H1 (cell line): ENCODE results near the gene RNF4. TPM values are rescaled to one million over a fixed set of nuclear protein-coding genes. Genes with fewer than 3 reads are reported as not detected.

Experiments used
- CTCF ChIA-PET: fragments of 300-600 bp; sonication (Branson Sonifier 250); formaldehyde crosslinking; loops from one replicate; lab custom pipeline; 2021; ENCODE audit not compliant: partially characterized antibody; lab: Charles Lee
- POLR2A ChIA-PET: fragments of 300-600 bp; sonication (Branson Sonifier 250); formaldehyde crosslinking; loops from one replicate; lab custom pipeline; 2021; ENCODE audit warnings: inconsistent platforms; ENCODE audit not compliant: partially characterized antibody; lab: Charles Lee
- DNase-seq, 2 experiments: peaks; one replicate each; pipeline versions ENCODE4 v3.0.0 to v3.0.0-alpha.2; 2010 to 2022; ENCODE audit warnings: low spot score in 2 of 2, low read depth in 1 of 2, mixed read lengths in 1 of 2
- FAIRE-seq: peaks from 2 replicates; lab custom pipeline; 2011; peaks lifted over from hg19 to GRCh38; lab: Jason Lieb, UNC
- H2AFZ ChIP-seq: 2 replicates; pipeline ENCODE4 v1.8.1; 2012; ENCODE audit warnings: low read length, inconsistent platforms
- H2AK5ac ChIP-seq: 2 replicates; pipeline ENCODE4 v1.6.1; 2013; ENCODE audit warnings: low read depth, low read length
- H2BK120ac ChIP-seq: replicated peaks from 2 replicates; pipeline ENCODE3; 2013; ENCODE audit warnings: low read depth, low read length, inconsistent platforms
- H2BK12ac ChIP-seq: 2 replicates; pipeline ENCODE4 v1.6.1; 2013; ENCODE audit warnings: low read depth, low read length
- H2BK15ac ChIP-seq: 2 replicates; pipeline ENCODE4 v1.6.1; 2013; ENCODE audit warnings: low read length
- H2BK20ac ChIP-seq: 2 replicates; pipeline ENCODE4 v1.6.1; 2013; ENCODE audit warnings: low read length
- H2BK5ac ChIP-seq: 2 replicates; pipeline ENCODE4 v1.6.1; 2013; ENCODE audit warnings: low read depth, low read length
- H3K14ac ChIP-seq: 2 replicates; pipeline ENCODE4 v1.6.1; 2013; ENCODE audit warnings: inconsistent platforms; ENCODE audit not compliant: insufficient read length
- H3K18ac ChIP-seq: 2 replicates; pipeline ENCODE4 v1.6.1; 2013; ENCODE audit warnings: low read length; ENCODE audit errors: extremely low read depth
- H3K23ac ChIP-seq: 2 replicates; pipeline ENCODE4 v1.6.1; 2013; ENCODE audit warnings: inconsistent platforms; ENCODE audit not compliant: insufficient read length
- H3K23me2 ChIP-seq: 2 replicates; pipeline ENCODE4 v1.6.1; 2013; ENCODE audit warnings: low read depth, low read length
- H3K27ac ChIP-seq: 2 replicates; pipeline ENCODE4 v1.6.1; 2011; ENCODE audit warnings: low read depth, low read length, inconsistent platforms
- H3K27me3 ChIP-seq, 4 experiments: replicated peaks in 1 of 4; 1 replicate in 1 of 4; 2 replicates in 3 of 4; pipeline versions ENCODE4 v1.6.1 to v1.8.1; 2011 to 2013; ENCODE audit warnings: low read length in 3 of 4, mild to moderate bottlenecking in 3 of 4, inconsistent platforms in 2 of 4, mixed read lengths in 2 of 4, moderate library complexity in 1 of 4; ENCODE audit not compliant: control insufficient read depth in 3 of 4, insufficient read depth in 3 of 4; ENCODE audit errors: extremely low read depth in 1 of 4
- H3K36me3 ChIP-seq, 4 experiments: 2 replicates each; pipeline versions ENCODE4 v1.6.1 to v1.8.1; 2011 to 2013; ENCODE audit warnings: mild to moderate bottlenecking in 4 of 4, low read length in 3 of 4, moderate library complexity in 2 of 4, control low read depth in 1 of 4, inconsistent platforms in 1 of 4; ENCODE audit not compliant: insufficient read depth in 4 of 4, control insufficient read depth in 2 of 4
- H3K4ac ChIP-seq: replicated peaks from 2 replicates; pipeline ENCODE3; 2013; ENCODE audit warnings: low read length, low read depth, mixed read lengths, inconsistent platforms; ENCODE audit not compliant: insufficient read length
- H3K4me1 ChIP-seq, 4 experiments: replicated peaks in 1 of 4; 1 replicate in 1 of 4; 2 replicates in 3 of 4; pipeline versions ENCODE4 v1.6.1 to v1.8.1; 2011 to 2013; ENCODE audit warnings: low read length in 3 of 4, inconsistent platforms in 2 of 4, mixed read lengths in 1 of 4; ENCODE audit not compliant: insufficient read depth in 4 of 4, control insufficient read depth in 3 of 4
- H3K4me2 ChIP-seq, 2 experiments: 2 replicates each; pipeline versions ENCODE4 v1.6.1 to v1.8.1; 2011 to 2013; ENCODE audit warnings: low read depth in 2 of 2, low read length in 2 of 2, control low read depth in 1 of 2, inconsistent platforms in 1 of 2, mild to moderate bottlenecking in 1 of 2; ENCODE audit not compliant: insufficient read depth in 1 of 2
- H3K4me3 ChIP-seq, 4 experiments: fragments of 200-600, 300-600 bp in 1 of 4; sonication (generic), shearing (Covaris generic), sonication (Bioruptor Twin) in 1 of 4; 2 replicates each; pipeline versions ENCODE4 v1.5.1 to v1.8.1; 2011 to 2016; ENCODE audit warnings: low read length in 4 of 4, low read depth in 3 of 4, control low read depth in 2 of 4, inconsistent platforms in 2 of 4, mild to moderate bottlenecking in 2 of 4, mixed read lengths in 1 of 4, moderate library complexity in 1 of 4; ENCODE audit not compliant: insufficient read depth in 2 of 4; ENCODE audit errors: extremely low read depth in 1 of 4
- H3K56ac ChIP-seq: replicated peaks from 2 replicates; pipeline ENCODE3; 2013; ENCODE audit warnings: low read depth, mild to moderate bottlenecking, mixed read lengths, low read length, inconsistent platforms; ENCODE audit not compliant: insufficient read length
- H3K79me1 ChIP-seq: 2 replicates; pipeline ENCODE4 v1.6.1; 2013; ENCODE audit warnings: low read depth, low read length, control low read depth
- H3K79me2 ChIP-seq, 2 experiments: 2 replicates each; pipeline versions ENCODE4 v1.6.1 to v1.8.1; 2012 to 2013; ENCODE audit warnings: low read length in 2 of 2, mild to moderate bottlenecking in 2 of 2, inconsistent platforms in 1 of 2; ENCODE audit not compliant: insufficient read depth in 2 of 2, control insufficient read depth in 1 of 2
- H3K9ac ChIP-seq, 4 experiments: replicated peaks in 1 of 4; 1 replicate in 1 of 4; 2 replicates in 3 of 4; pipeline versions ENCODE4 v1.6.1 to v1.8.1; 2011 to 2013; ENCODE audit warnings: low read depth in 3 of 4, low read length in 3 of 4, control low read depth in 2 of 4, mild to moderate bottlenecking in 2 of 4, moderate library complexity in 2 of 4, inconsistent platforms in 1 of 4; ENCODE audit errors: extremely low read depth in 1 of 4
- H3K9me3 ChIP-seq, 2 experiments: 2 replicates each; pipeline versions ENCODE4 v1.6.1 to v1.8.1; 2012 to 2013; ENCODE audit warnings: mild to moderate bottlenecking in 2 of 2, moderate library complexity in 2 of 2, control low read depth in 1 of 2, inconsistent platforms in 1 of 2, low read depth in 1 of 2, low read length in 1 of 2, mixed read lengths in 1 of 2; ENCODE audit not compliant: insufficient read depth in 2 of 2
- H4K20me1 ChIP-seq, 2 experiments: replicated peaks in 1 of 2; 2 replicates each; pipeline versions ENCODE3 to v1.8.1; 2011 to 2013; ENCODE audit warnings: inconsistent platforms in 2 of 2, low read length in 2 of 2, mild to moderate bottlenecking in 1 of 2; ENCODE audit not compliant: insufficient read depth in 2 of 2, control insufficient read depth in 1 of 2
- H4K5ac ChIP-seq: 2 replicates; pipeline ENCODE4 v1.6.1; 2013; ENCODE audit warnings: low read length, low read depth, mixed read lengths, inconsistent platforms; ENCODE audit not compliant: insufficient read length
- H4K8ac ChIP-seq: 2 replicates; pipeline ENCODE4 v1.8.0; 2013; ENCODE audit warnings: mild to moderate bottlenecking, moderate library complexity, low read length, inconsistent platforms; ENCODE audit not compliant: insufficient read depth; ENCODE audit errors: extremely low read depth
- H4K91ac ChIP-seq: replicated peaks from 2 replicates; pipeline ENCODE3; 2013; ENCODE audit warnings: low read length, mixed read lengths, inconsistent platforms; ENCODE audit not compliant: insufficient read length
- BRCA1 ChIP-seq: IDR thresholded peaks from 2 replicates; pipeline ENCODE4 v1.6.1; 2012; ENCODE audit warnings: low read depth, low read length, improper control_type of control experiment
- CEBPB ChIP-seq: IDR thresholded peaks from 2 replicates; pipeline ENCODE4 v1.6.1; 2012; ENCODE audit warnings: low read depth, low read length
- CHD1 ChIP-seq: IDR thresholded peaks from 2 replicates; pipeline ENCODE4 v1.6.1; 2012; ENCODE audit warnings: low read depth, low read length, improper control_type of control experiment
- EGR1 ChIP-seq: IDR thresholded peaks from 2 replicates; pipeline ENCODE4 v1.6.1; 2011; ENCODE audit warnings: low read depth, low read length, borderline replicate concordance
- EZH2 ChIP-seq: fragments of 200-600 bp; sonication (generic); IDR thresholded peaks from 2 replicates; pipeline ENCODE4 v1.7.1; 2012; ENCODE audit warnings: low read depth, mild to moderate bottlenecking, moderate library complexity, low read length, inconsistent platforms; ENCODE audit not compliant: severe bottlenecking
- GTF2F1 ChIP-seq: IDR thresholded peaks from 2 replicates; pipeline ENCODE4 v1.6.1; 2012; ENCODE audit warnings: low read depth, low read length, improper control_type of control experiment, borderline replicate concordance
- NANOG ChIP-seq: IDR thresholded peaks from 2 replicates; pipeline ENCODE4 v1.6.1; 2011; ENCODE audit warnings: low read length, low read depth, mild to moderate bottlenecking, inconsistent platforms; ENCODE audit not compliant: insufficient read depth, poor library complexity, severe bottlenecking
- POU5F1 ChIP-seq: IDR thresholded peaks from 2 replicates; pipeline ENCODE4 v1.6.1; 2011; ENCODE audit warnings: low read depth, mild to moderate bottlenecking, low read length, moderate library complexity
- RBBP5 ChIP-seq: IDR thresholded peaks from 2 replicates; pipeline ENCODE4 v1.7.1; 2012; ENCODE audit warnings: low read depth, mild to moderate bottlenecking, inconsistent platforms, low read length, moderate library complexity, borderline replicate concordance
- SP2 ChIP-seq: IDR thresholded peaks from 2 replicates; pipeline ENCODE4 v1.6.1; 2012; ENCODE audit warnings: mild to moderate bottlenecking, low read length, inconsistent platforms
- SRF ChIP-seq: IDR thresholded peaks from 2 replicates; pipeline ENCODE4 v1.6.1; 2011; ENCODE audit warnings: mild to moderate bottlenecking, low read depth, low read length, moderate library complexity
- TAF7 ChIP-seq: optimal IDR thresholded peaks from 2 replicates; pipeline ENCODE3; 2011; ENCODE audit warnings: low read depth, mild to moderate bottlenecking, inconsistent platforms, low read length, moderate library complexity, borderline replicate concordance
- TCF12 ChIP-seq: IDR thresholded peaks from 2 replicates; pipeline ENCODE4 v1.6.1; 2011; ENCODE audit warnings: low read depth, mild to moderate bottlenecking, low read length
- TEAD4 ChIP-seq: IDR thresholded peaks from 2 replicates; pipeline ENCODE4 v1.6.1; 2012; ENCODE audit warnings: low read depth, low read length, inconsistent platforms, mixed read lengths
- WGBS, 2 experiments: shearing (Covaris generic) in 1 of 2; methylation state at CpG; one replicate each; pipeline versions ENCODE4 v1.1.6 to v1.1.7; 2013 to 2015; ENCODE audit warnings: low lambda C conversion rate in 2 of 2, mixed read lengths in 2 of 2, inconsistent platforms in 1 of 2, low coverage in 1 of 2, missing lambda C conversion rate in 1 of 2; ENCODE audit not compliant: insufficient replicate concordance in 2 of 2, insufficient coverage in 1 of 2, insufficient read length in 1 of 2; ENCODE audit errors: extremely low coverage in 1 of 2, missing lambda C conversion rate in 1 of 2; 5-methylcytosine and 5-hydroxymethylcytosine counted together
- polyA plus RNA-seq, 7 experiments: library from polyadenylated mRNA; depleted of rRNA in 3 of 7; stranded (reverse) in 5 of 7; unstranded in 2 of 7; fragments of >200 nt in 5 of 7; fragments of 200-250 nt in 2 of 7; gene quantifications; 1 replicate in 5 of 7; 2 replicates in 1 of 7; 4 replicates in 1 of 7; pipeline versions ENCODE4 v1.2.1 to v1.2.3, GENCODE V29; 2011 to 2013; ENCODE audit warnings: missing spikeins in 2 of 7, mixed read lengths in 2 of 7
- total RNA-seq: library from RNA; stranded (reverse); fragmentation: NEBNext Ultra II Directional; extraction: Animal tissue kit (Norgen Biotek cat#: 25700); gene quantifications from 2 replicates; pipeline ENCODE4 v1.2.1, GENCODE V29; 2021

RNF4 gene
- total and polyA plus RNA-seq, 2 of the 8 experiments (the other 6 are each of a cell fraction or from before 2014, with no cell fraction given) = 68.2 to 78.9 TPM

DNA sequence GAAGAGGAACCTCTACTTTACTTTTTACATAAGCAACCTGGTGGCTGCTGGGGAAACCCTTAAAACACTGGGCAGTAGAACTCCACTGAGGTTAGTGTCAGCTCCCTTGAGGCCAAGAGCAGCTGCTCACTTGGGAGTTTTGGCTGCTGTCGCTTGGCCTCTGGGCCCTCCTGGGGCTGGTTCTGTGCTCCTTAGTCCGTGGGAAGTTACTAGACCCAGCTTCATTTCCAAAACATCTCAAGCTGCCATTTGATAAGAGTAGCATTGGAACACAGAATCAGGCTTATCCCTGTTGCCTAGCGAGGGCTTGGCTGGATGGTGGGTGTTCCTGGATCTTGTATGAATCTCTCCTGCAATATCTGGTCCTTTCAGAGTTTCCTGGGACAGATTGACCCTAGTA is 26.1 kb downstream of the RNF4 start:
- no peak overlapping the region for H3K4me3 ChIP-seq
- POLR2A ChIA-PET = interaction anchor here (1.0 to 1.6 kb wide), 4 partner anchors 13 to 171 kb away, joined by 3 to 6 read pairs (median 4); no protein-coding TSS in a partner anchor
- H3K27me3 ChIP-seq = no peaks in the 10 kb centered on the region
- DNase-seq (no peak), FAIRE-seq (no peak)
- H2BK120ac ChIP-seq = no peak overlapping the region
- no peak overlapping the region for H3K14ac ChIP-seq
- H3K79me2 ChIP-seq = peaks cover 9 to 46% of the 10 kb centered on the region in 2 experiments; a peak in 3 of 4 replicates
- H2BK15ac ChIP-seq = no peak overlapping the region
- H2AK5ac ChIP-seq = no peak overlapping the region
- CTCF ChIA-PET = interaction anchor here (1.2 kb wide), 1 partner anchor 11 kb away, joined by 3 read pairs; no protein-coding TSS in a partner anchor
- no peak overlapping the region for H2BK5ac ChIP-seq
- no peak overlapping the region for H2BK20ac ChIP-seq
- H3K36me3 ChIP-seq = peaks cover 14 to 77% (median 57%) of the 10 kb centered on the region in 4 experiments
- no peak overlapping the region for H4K8ac ChIP-seq
- H3K4me1 ChIP-seq = no peaks in the 10 kb centered on the region
- no peak overlapping the region for H3K56ac ChIP-seq
- TF ChIP-seq CEBPB (no peak), GTF2F1 (no peak), TCF12 (no peak), CHD1 (no peak), RBBP5 (no peak), NANOG (no peak), SP2 (no peak), TEAD4 (no peak), SRF (no peak), TAF7 (no peak), EZH2 (no peak), EGR1 (no peak), BRCA1 (no peak), POU5F1 (no peak)
- H3K27ac ChIP-seq = no peak overlapping the region
- peaks cover 10 to 18% of the 10 kb centered on the region in 2 experiments for H4K20me1 ChIP-seq
- WGBS, 2 experiments = 91% methylated on average over 3 of the region's 3 CpGs; no CpG with 5 or more reads in 1 of the 2 experiments
- no peak overlapping the region for H3K23ac ChIP-seq
- no peak overlapping the region for H2BK12ac ChIP-seq
- H3K79me1 ChIP-seq = peaks cover 5% of the 10 kb centered on the region
- no peak overlapping the region for H3K18ac ChIP-seq
- H4K91ac ChIP-seq = no peak overlapping the region
- H3K23me2 ChIP-seq = no peaks in the 10 kb centered on the region
- no peak overlapping the region for H2AFZ ChIP-seq
- no peaks in the 10 kb centered on the region for H3K9me3 ChIP-seq
- H3K4me2 ChIP-seq = no peak overlapping the region
- H4K5ac ChIP-seq = no peak overlapping the region
- H3K9ac ChIP-seq = no peak overlapping the region
- H3K4ac ChIP-seq = no peak overlapping the region
